ENCODE data around the gene SLC38A7. TPM values are rescaled to one million over a fixed set of nuclear protein-coding genes. Genes with fewer than 3 reads are reported as not detected.

Gene SLC38A7
- total and polyA plus RNA-seq, 2 donors (not counting 1 experiment from before 2014, with no cell fraction given): 8.3 to 23.9 TPM

- WGBS (ENCODE audit: insufficient coverage): 86% methylated on average over 2 of the region's 3 CpGs
- no peaks in the 10 kb centered on the region for H3K79me2 ChIP-seq (ENCODE audit: control insufficient read depth, insufficient read depth, low read length)
- H3K27me3 Mint-ChIP-seq: peaks cover 10% of the 10 kb centered on the region
- DNase-seq: no peak
- H3K4me3 Mint-ChIP-seq: no peak overlapping the region
- TF ChIP-seq CTCF (IDR thresholded peaks at IDR 0.05) (no peak), EZH2 (IDR thresholded peaks at IDR 0.05; ENCODE audit: borderline replicate concordance, insufficient read depth, low read depth, low read length, poor library complexity, severe bottlenecking) (no peak)
- POLR2A ChIA-PET: no interaction called here
- no peak overlapping the region for H2AFZ ChIP-seq (ENCODE audit: insufficient read depth, low read depth, low read length, poor library complexity, severe bottlenecking)
- no peak overlapping the region for H3K4me3 ChIP-seq (ENCODE audit: control extremely low read depth in 1 of 5, extremely low read depth in 1 of 5, insufficient read depth in 1 of 5, low read depth in 2 of 5, low read length in 4 of 5)
- H3K9me3 Mint-ChIP-seq (ENCODE audit: insufficient read depth): no peaks in the 10 kb centered on the region
- no peaks in the 10 kb centered on the region for H3K4me1 Mint-ChIP-seq
- H3K27me3 ChIP-seq (replicated peaks in 1 of 4; ENCODE audit: control extremely low read depth in 1 of 4, control insufficient read depth in 3 of 4, insufficient read depth in 4 of 4, low read length in 3 of 4): no peaks in the 10 kb centered on the region
- no peaks in the 10 kb centered on the region for H3K36me3 ChIP-seq (replicated peaks in 1 of 2; ENCODE audit: control extremely low read depth in 1 of 2, control insufficient read depth in 1 of 2, extremely low read depth in 1 of 2, insufficient read depth in 2 of 2, low read length in 1 of 2)
- no peak overlapping the region for H3K27ac Mint-ChIP-seq
- CTCF ChIA-PET: interaction anchor here (0.8 to 1.5 kb wide), 3 partner anchors 97 to 322 kb away, joined by 3 to 8 read pairs (median 4); no protein-coding TSS in a partner anchor
- H3K9ac ChIP-seq (ENCODE audit: low read length): no peak overlapping the region
- intact Hi-C loops (cut with micrococcal nuclease): no loop called here
- no peak overlapping the region for H3K27ac ChIP-seq (ENCODE audit: low read length in 2 of 2)
- H3K4me2 ChIP-seq (replicated peaks; ENCODE audit: low read depth, low read length, poor library complexity, severe bottlenecking): no peak overlapping the region
- no peaks in the 10 kb centered on the region for H3K9me3 ChIP-seq (ENCODE audit: control extremely low read depth in 1 of 3, control insufficient read depth in 2 of 3, insufficient read depth in 1 of 3, low read length in 2 of 3)
- no peaks in the 10 kb centered on the region for H3K4me1 ChIP-seq (ENCODE audit: control insufficient read depth in 2 of 2, insufficient read depth in 2 of 2, low read length in 2 of 2)
- no peaks in the 10 kb centered on the region for H4K20me1 ChIP-seq (ENCODE audit: control insufficient read depth, insufficient read depth, low read length, poor library complexity, severe bottlenecking)
- ATAC-seq (ENCODE audit: low read depth): no peak
Measured at GRCh38 chr16:58658796-58659211, 25.8 kb downstream of the SLC38A7 start.

- POLR2A ChIA-PET: no interaction called here
- no peaks in the 10 kb centered on the region for H3K27me3 ChIP-seq (replicated peaks in 1 of 4; ENCODE audit: control extremely low read depth in 1 of 4, control insufficient read depth in 3 of 4, insufficient read depth in 4 of 4, low read length in 3 of 4)
- no peaks in the 10 kb centered on the region for H3K4me1 Mint-ChIP-seq
- WGBS (ENCODE audit: insufficient coverage): 100% methylated on average over 1 of the region's 4 CpGs
- TF ChIP-seq EZH2 (IDR thresholded peaks at IDR 0.05; ENCODE audit: borderline replicate concordance, insufficient read depth, low read depth, low read length, poor library complexity, severe bottlenecking) (no peak), CTCF (IDR thresholded peaks at IDR 0.05) (no peak)
- H3K9me3 ChIP-seq (ENCODE audit: control extremely low read depth in 1 of 3, control insufficient read depth in 2 of 3, insufficient read depth in 1 of 3, low read length in 2 of 3): no peaks in the 10 kb centered on the region
- no peaks in the 10 kb centered on the region for H4K20me1 ChIP-seq (ENCODE audit: control insufficient read depth, insufficient read depth, low read length, poor library complexity, severe bottlenecking)
- H3K36me3 ChIP-seq (replicated peaks in 1 of 2; ENCODE audit: control extremely low read depth in 1 of 2, control insufficient read depth in 1 of 2, extremely low read depth in 1 of 2, insufficient read depth in 2 of 2, low read length in 1 of 2): no peaks in the 10 kb centered on the region
- H3K4me3 Mint-ChIP-seq: no peak overlapping the region
- H3K27ac Mint-ChIP-seq: no peak overlapping the region
- no peak overlapping the region for H2AFZ ChIP-seq (ENCODE audit: insufficient read depth, low read depth, low read length, poor library complexity, severe bottlenecking)
- no peak overlapping the region for H3K27ac ChIP-seq (ENCODE audit: low read length in 2 of 2)
- H3K9me3 Mint-ChIP-seq (ENCODE audit: insufficient read depth): no peaks in the 10 kb centered on the region
- no peak overlapping the region for H3K4me2 ChIP-seq (replicated peaks; ENCODE audit: low read depth, low read length, poor library complexity, severe bottlenecking)
- DNase-seq: no peak
- H3K79me2 ChIP-seq (ENCODE audit: control insufficient read depth, insufficient read depth, low read length): no peaks in the 10 kb centered on the region
- no peak for ATAC-seq (ENCODE audit: low read depth)
- H3K4me1 ChIP-seq (ENCODE audit: control insufficient read depth in 2 of 2, insufficient read depth in 2 of 2, low read length in 2 of 2): no peaks in the 10 kb centered on the region
- CTCF ChIA-PET: no interaction called here
- peaks cover 10% of the 10 kb centered on the region for H3K27me3 Mint-ChIP-seq
- no peak overlapping the region for H3K9ac ChIP-seq (ENCODE audit: low read length)
- intact Hi-C loops (cut with micrococcal nuclease): no loop called here
- no peak overlapping the region for H3K4me3 ChIP-seq (ENCODE audit: control extremely low read depth in 1 of 5, extremely low read depth in 1 of 5, insufficient read depth in 1 of 5, low read depth in 2 of 5, low read length in 4 of 5)
Measured at GRCh38 chr16:58656899-58657298, 27.7 kb downstream of the SLC38A7 start.

Data from B cell (primary cell).